Measurements from ENCODE around the gene MED26.
"Not testable (repeated sequence)": the region's sequence is repeated elsewhere in the genome, so short reads cannot be mapped to it uniquely, and the experiment has no call there.

Gene MED26

GRCh38 chr19:16572332-16573211 is 55.4 kb downstream of the MED26 start, which contains the start of gene SLC35E1:
Gene SLC35E1, minus strand, starts transcription at chr19:16572415. Its CDS starts 51 bp downstream, at chr19:16572364.
- DNase-seq, result peak; percentile 91 to 93

DNA sequence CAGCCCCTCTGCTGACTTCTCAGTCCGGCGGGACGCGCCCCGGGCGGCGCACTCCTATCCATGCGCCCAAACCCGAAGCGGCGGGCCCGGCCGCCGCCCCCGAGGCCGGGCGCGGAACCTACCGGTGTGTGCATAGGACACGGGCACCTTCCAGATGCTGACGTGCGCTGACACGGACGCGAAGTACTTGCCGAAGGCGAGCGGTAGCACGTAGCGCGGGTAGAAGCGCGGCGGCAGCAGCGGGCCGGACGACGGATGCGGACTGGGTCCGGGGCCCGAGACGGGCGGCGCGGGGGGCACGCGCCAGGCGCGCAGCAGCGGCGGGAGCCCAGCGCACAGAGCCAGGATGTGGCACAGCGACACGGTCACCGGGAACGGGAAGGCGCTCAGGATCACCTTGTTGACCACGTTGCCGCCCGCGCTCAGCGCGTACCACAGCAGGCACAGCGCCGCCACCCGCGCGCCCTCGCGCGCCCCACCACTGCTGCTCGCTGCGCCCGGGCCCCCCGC is 56.1 kb downstream of the MED26 start:
- peak; percentile 49 to 54 for DNase-seq

- DNase-seq, result no peak
Measured at GRCh38 chr19:16571283-16571682, 56.7 kb downstream of the MED26 start.

- no peak for DNase-seq
Measured at GRCh38 chr19:16569609-16570320, 58.2 kb downstream of the MED26 start.

GRCh38 chr19:16566702-16567101 is 61.3 kb downstream of the MED26 start:
- no peak for DNase-seq

DNA sequence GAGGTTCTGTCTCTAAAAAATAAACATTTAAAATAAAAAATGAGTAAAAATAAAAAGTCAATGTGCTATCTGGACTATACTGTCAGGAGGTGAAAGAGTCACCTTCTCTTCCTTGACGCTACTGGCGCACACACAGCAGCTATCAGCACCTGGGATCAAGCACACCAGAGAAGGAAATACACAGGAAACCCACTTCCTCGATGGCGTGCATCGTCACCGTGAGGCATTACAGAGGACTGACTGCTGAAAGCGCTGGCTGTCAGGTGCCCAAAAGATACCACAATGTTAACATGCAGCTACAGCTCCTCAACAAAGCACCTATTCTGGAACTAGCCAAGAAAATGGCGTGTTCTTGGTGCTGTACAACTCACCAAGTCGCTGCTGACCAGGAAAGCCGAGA is 61.8 kb downstream of the MED26 start:
- peak; percentile 62 to 67 for DNase-seq

DNA sequence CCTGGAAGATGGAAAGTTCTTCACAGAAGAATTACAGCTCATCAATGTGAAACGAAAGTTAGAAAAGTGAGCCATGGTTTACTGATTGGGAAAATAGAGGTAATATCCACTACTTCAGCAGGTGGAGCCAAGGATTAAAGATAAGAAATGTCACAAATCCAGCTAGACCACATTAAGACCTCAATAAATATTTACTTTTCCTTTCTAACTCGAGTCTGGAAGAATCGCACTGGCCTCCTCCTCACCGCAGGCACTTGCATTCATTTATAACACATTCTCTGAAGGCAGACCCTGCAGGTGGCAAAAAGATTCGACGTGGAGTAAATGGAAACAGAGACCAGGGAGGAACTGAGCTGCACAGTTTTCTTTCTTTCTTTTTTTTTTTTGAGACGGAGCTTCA is 63.2 kb downstream of the MED26 start:
- DNase-seq, result no peak

DNA sequence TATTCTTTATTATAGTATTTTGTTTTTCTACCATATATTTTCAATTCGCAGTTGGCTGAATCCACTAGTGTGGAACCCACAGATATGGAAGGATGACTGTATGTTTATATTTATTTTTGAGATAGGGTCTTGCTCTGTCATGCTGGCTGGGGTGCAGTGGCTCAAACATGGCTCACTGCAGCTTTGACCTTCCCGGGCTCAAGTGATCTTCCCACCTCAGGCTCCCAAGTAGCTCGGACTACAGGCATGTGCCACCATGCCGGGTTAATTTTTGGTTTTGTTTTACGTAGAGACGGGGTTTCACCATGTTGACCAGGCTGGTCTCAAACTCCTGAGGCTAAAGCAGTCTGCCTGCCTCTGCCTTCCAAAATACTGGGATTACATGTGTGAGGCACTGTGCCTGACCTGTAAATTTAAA is 65.4 kb downstream of the MED26 start:
- DNase-seq, result no peak

DNA sequence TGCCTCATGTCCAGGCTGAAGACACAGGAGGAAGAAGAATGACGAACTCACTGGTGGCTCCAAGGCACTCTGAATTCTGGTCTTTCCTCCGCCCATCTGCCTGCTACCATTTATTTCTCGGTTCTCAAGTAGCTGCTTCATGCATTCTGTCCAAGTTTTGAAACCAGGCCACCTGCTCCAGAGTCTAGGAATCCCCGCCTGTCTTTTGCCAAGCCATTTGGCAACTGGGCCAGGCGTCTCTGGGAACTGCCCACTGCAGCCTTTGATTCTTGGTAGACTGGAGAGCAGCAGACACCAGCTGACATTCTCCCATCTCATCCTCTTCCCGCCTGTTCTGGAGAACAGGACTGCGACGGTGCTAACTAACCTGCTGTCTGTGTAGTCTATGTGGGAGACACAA is 66.6 kb downstream of the MED26 start:
- no peak for DNase-seq

DNA sequence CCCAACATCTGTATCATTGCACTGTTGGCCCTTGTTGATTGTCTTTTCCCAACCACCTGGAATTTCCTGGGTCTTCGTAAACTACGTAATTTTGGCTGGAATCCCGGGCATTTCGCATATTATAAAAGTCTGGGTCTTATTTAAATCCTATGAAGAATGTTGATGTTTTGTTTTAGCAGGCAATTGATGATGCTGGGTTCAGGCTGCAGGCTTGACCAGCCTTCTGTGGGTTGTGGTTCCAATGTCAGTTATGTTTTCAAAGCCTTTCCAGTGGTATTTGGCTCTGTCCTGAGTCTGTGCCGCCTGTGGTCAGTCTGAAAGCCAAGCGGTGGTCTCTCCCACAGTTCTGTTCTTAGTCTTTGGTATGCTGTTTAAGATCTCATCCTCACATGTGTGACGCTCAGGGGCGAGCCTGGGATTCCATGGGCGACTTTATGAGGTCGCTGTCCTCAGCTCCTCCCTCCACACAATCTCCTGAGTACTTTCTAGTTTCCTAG is 68.2 kb downstream of the MED26 start:
- DNase-seq, result no peak

GRCh38 chr19:16554776-16555175 is 73.2 kb downstream of the MED26 start:
- DNase-seq, result no peak

DNA sequence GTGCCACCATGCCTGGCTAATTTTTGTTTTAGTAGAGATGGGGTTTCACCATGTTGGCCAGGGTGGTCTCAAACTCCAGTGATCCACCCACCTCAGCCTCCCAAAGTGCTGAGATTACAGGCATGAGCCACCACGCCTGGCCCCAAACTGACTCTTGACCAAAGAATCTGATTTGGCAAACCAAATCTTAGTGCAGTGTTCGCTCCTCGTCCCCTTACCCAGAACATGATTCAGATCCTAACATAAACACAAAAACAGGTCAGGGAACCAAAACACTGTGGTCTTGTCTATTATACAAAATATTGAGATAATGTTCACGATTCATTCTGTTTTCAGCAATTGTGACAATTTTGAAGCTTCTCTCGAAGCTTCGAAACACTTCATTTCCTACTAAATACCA is 76.1 kb downstream of the MED26 start:
- not testable (repeated sequence) for DNase-seq

- no peak for DNase-seq
Measured at GRCh38 chr19:16548956-16549355, 79.0 kb downstream of the MED26 start.

- DNase-seq, result no peak
Measured at GRCh38 chr19:16544473-16545231, 83.4 kb downstream of the MED26 start.

DNA sequence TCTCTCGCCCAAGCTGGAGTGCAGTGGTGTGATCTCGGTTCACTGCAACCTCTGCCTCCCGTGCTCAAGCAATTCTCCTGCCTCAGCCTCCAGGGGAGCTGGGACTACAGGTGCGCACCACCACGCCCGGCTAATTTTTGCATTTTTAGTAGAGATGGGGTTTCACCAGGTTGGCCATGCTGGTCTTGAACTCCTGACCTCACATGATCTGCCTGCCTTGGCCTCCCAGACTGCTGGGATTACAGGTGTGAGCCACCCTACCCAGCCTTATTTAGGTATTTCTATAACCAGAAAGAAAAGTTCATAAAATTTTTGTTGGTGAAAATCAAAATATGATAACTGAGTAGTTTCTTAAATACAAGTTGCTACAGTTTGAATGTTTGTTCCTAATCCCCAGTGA is 84.3 kb downstream of the MED26 start:
- not testable (repeated sequence) for DNase-seq

- DNase-seq, result peak; percentile 15 to 19
Measured at GRCh38 chr19:16542910-16543472, 85.0 kb downstream of the MED26 start.

DNA sequence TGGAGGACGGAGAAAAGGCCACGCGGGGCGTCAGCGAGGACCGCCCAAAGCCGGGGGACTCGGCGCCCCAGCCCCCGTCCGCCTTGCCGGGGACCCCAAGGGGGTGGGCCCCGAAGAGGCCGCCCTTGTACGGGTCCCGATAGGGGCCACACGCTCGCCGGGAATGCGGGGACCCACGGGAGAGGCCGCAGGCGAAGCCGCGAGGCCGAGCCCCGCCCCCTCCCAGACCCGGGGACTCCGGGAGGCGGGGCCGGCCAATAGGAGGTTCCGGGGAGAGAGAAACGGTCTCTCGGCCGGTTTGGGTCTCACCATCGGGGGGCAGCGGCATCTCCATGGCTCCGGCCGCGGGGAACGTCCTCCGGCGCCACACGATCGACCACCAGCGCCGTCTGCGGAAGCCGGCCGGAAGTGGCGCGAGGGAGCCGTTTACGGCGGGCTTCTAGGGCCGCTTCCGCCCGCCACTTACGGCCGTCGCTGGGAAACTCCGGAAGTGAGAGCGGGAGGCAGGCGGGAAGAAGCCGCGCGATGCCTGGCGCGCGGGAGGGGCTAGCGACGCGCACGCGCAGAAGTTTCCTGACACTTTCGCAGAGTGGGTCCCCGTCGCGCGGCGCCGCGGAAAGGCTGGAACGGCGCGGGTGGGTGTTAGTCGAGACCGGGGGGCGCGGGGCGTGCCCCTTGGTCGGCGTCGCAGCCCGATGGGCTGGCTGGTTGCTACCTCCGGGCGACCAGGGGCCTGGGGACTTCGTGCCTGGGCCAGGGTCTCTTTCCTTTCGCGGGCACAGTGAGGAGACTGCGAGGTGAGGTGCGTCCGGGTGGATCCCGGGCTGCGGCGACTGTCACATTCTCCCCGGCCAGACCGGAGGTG is 85.7 kb downstream of the MED26 start, which contains the start of gene CHERP:
CHERP (minus strand) TSS at position 393 of the 865 bp plus-strand sequence; CDS start at position 334, 59 bp downstream.
- DNase-seq, result peak; percentile 93 to 94

DNA sequence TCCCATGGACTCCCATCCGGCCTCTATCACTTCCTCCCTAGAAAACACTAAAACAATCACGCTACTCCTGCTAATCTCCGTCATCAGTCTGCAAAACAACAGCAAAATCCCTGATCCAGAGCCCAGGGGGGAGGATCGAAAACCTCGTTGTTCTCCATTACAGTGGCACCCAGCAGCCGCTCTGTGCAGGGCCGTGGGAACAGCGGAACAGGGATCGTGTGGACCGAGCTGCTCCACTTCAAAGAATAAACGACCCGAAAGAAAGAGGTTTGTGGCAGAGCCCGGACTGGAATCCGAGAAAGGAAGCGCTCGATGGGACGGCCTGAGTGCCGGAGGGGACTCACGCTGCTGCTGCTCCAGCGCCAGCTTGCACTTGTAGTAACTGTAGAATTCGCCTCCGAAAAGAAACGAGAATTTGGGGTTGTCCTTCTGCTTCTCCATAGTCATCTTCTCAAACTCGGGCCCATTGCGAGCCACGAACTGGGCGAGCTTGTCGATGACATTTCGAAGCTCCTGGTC is 86.4 kb downstream of the MED26 start:
- DNase-seq, result no peak

DNA sequence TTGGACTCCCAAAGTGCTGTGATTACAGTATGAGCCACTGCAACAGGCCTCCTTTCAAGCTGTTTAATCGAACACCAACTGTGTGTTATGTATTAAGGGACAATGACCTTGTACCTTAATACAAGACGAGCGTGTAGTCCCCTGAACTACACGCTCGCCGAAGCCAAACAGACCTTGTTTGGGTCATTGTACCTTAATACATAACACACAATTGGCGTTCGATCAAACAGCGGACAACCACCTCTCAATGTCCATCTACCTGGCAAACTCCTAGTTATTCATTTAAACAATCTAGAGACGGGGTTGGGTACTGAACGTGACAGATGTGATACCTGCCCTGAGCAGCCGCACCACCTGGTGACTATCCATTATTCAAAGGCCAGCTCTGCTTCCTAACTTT is 87.1 kb downstream of the MED26 start:
- no peak for DNase-seq

- DNase-seq, result no peak
Measured at GRCh38 chr19:16537111-16537510, 90.9 kb downstream of the MED26 start.

DNA sequence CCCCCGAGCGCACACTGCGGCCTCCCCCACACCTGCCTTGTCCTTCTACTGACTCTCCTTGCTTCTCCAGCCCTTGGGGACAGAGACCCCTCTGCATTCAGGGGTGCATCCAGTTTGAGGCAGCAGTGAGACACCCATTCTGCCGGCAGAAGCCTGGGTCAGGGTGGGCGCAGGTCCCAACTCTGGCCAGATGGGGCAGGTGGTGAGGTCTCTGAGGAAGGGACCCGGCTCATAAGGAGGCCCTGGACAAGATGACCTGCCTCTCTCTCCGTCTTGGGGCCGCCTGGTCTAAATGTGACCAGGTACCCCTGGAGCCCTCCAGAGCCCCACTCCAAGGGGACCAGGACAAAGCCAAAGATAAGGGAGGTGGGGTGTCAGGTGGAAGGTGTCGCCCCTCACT is 91.9 kb downstream of the MED26 start:
- DNase-seq, result no peak

All from activated CD4-positive, alpha-beta T cell treated with anti-CD3 and anti-CD28 coated beads, Interleukin-2, amount 50 U/mL, for 48 hours (primary cell).